Testis (tissue), 2 donors: ENCODE data around the gene QPCT.

Source experiments
- CTCF ChIP-seq, 3 experiments: fragments of 450-650 bp in 2 of 3; fragments of 200-600 bp in 1 of 3; sonication (generic) in 1 of 3; IDR thresholded peaks; one replicate each; pipeline ENCODE4 v1.5.1; 2016 to 2019; ENCODE audit warnings: antibody characterized with exemption in 3 of 3, mild to moderate bottlenecking in 2 of 3, moderate library complexity in 1 of 3
- POLR2A ChIP-seq: fragments of 450-650 bp; IDR thresholded peaks from one replicate; pipeline ENCODE4 v1.6.1; 2017; ENCODE audit warnings: antibody characterized with exemption, mild to moderate bottlenecking, moderate library complexity

GRCh38 chr2:37361994-37362698 is 17.7 kb downstream of the QPCT start:
- no peak for TF ChIP-seq CTCF (IDR thresholded peaks at IDR 0.05)
- no peak for TF ChIP-seq POLR2A
